Activated naive CD4-positive, alpha-beta T cell treated with anti-CD3 and anti-CD28 coated beads, Interleukin-2, amount 50 U/mL, for 16 hours (primary cell): ENCODE results near the gene ASNSD1.
"Not testable (repeated sequence)": the region's sequence is repeated elsewhere in the genome, so short reads cannot be mapped to it uniquely, and the experiment has no call there.

Experiments used
- DNase-seq: peaks from one replicate; pipeline ENCODE4 v3.0.0-alpha.2; 2020

Gene ASNSD1

DNA sequence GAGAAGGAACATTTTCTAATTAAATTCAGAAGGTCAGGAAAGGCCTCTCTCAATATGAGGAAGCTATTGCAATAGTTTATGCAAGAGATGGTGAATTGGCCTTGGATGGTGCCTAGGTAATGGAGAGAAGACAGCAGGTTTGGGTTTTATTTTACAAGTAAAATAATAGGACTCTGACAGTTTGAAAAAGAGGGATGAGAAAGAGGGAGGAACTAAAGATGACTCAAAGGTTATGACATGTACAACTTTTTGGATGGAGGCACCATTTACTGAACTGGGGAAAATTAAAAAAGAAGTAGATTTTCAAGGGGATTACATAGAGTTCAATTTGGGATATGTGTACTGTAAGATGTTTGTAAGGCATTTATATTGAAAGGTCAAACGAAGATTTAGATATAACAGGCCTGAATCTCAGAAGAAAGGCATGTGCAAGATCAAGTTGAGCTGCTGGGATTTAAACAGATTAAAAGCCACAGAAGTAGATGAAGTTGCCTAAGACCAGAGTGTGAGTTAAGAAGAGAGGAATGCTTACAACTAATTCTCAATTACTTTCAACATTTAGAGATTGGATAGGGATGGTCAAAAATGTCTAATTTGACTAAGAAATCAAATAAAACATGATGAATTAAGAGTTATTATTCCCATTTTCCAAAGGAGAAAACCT is 12.3 kb upstream of the ASNSD1 start:
- no peak for DNase-seq

DNA sequence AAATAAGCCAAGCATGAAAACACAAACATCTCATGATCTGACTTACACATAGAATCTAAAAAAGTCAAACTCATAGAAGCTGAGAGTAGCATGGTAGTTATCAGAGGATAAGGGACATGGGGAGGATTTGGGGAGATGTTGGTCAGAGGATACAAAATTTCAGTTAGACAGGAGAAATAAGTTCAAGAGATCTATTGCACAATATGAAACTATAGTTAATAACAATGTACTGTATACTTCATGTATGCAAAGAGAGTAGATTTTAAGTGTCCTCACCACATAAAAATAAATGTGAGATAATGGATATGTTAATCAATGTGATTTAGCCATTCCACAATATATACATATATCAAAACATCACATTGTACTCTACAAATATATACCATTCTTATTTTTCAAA is 10.0 kb upstream of the ASNSD1 start:
- no peak for DNase-seq

GRCh38 chr2:189653464-189653863 is 7.8 kb upstream of the ASNSD1 start:
- not testable (repeated sequence) for DNase-seq

- no peak for DNase-seq
Measured at GRCh38 chr2:189654641-189655040, 6.6 kb upstream of the ASNSD1 start.

DNA sequence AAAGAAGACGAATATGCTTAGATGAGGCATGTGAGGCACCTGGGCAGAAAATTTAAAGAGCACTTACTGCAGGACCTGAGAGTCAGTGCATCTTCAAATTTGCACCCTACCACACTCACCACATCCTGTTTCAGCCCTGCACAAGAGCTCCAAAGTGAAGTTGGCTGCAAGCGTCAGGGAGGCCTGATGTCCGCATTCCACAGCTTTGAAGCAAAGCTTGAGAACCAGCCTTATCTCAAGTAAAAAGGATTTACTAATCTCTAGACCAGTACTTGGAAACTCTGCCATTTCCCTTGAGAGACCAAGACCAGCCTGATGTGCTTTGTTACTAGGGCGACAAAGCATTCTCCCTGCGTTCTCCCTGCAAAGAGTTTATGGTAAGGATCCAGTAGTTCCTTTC is 3.4 kb upstream of the ASNSD1 start:
- DNase-seq: no peak

DNA sequence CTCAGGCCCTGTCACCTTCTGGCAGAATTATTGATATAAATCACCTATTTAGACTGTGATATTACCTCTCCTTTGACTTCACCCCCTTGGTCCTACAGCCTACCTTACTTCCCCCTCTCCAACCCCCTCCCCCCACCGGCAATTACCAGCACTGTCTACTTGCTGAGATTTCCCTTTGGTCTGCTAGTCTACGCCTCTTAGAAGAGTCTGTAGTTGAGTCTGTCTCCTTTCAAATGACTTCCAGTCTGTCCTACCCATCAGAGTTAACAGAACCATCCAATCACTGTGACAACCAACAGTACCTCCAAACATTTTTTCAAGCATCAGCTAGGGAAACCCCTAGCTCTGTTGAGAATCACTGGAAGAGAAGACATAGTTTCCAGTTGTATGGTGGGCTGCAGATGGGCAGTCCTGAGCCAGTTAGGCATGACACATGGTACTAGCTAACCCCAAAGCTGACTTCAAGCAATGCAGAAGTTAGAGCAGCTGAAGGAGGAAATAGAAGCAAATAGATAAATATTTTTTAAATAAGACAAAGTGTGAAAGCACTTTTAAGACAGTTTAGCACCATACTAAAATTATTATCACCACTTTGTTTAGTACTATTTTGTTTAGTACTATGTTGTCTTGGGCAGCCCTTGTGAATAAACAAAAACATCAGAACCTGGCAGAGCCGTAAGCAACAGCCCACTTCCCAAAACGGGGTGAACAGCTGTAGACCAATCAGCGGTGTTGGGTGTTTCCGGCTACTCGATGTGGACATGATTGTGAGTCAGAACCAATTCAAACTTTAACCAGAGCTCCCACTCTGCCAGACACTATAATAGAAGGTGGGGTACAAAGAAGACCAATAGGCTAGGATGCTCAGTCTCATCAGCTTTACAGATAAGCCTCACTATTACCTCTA is 2.7 kb upstream of the ASNSD1 start:
- DNase-seq: no peak

DNA sequence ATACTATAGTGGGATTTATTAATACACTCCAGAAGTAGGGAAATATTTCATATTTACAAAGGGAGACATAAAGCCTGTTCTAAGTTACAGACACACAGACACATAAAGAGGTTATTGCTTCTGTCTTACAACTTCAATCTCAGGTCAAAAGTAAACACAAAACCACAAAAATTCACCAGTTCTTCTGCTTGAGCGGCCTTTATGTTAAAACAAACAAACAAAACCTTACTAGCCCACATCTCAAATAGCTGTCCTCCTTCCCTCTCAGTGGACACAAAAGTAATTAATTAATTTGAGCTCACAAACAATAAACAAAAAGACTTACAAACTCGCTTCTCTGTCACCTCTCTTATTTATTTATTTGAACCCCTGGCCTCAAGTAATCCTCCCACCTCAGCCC is 1.5 kb upstream of the ASNSD1 start:
- no peak for DNase-seq

GRCh38 chr2:189660803-189661147 is 484 bp upstream of the ASNSD1 start:
- DNase-seq: no peak

DNA sequence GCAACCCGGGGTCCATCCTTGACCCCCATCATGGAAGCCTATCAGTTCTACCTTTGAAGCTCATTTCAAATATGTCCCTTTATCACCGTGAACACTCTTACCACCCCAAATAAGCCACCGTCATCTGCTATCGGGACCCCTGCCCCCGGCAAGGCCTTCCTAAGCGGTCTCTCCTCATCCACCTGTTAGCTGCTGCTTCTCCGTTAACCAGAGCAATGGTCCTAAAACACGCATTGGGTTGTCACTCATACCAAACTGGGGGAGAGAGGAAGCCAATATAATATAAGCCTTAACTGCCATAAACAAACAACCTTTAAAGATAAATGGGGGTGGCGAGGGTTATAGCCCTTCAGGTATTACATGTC is 680 bp downstream of the ASNSD1 start:
- no peak for DNase-seq

DNA sequence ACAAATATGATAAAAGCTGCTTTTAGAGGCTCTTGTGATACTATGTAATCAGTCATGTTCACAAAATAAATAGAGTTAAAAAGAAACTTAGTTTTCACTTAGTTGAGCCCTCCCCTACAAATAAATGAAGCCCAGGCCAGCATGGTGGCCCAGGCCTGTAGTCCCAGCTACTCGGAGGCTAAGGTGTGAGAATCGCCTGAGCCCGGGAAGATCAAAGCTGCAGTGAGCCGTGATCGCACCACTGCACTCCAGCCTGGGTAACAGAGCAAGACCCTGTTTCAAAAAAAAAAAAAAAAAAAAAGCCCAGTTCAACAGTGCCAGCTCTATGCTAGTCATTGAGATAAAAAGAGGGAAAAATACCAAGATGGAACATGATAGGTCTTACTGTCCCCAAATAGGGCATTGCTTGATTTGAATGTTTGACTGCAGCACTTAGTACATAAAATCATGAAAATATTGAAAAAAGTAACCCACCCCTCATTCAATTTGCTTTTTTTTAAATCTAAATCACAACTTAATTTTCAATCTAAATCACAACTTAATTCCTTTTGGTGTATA is 1.5 kb downstream of the ASNSD1 start:
- no peak for DNase-seq

DNA sequence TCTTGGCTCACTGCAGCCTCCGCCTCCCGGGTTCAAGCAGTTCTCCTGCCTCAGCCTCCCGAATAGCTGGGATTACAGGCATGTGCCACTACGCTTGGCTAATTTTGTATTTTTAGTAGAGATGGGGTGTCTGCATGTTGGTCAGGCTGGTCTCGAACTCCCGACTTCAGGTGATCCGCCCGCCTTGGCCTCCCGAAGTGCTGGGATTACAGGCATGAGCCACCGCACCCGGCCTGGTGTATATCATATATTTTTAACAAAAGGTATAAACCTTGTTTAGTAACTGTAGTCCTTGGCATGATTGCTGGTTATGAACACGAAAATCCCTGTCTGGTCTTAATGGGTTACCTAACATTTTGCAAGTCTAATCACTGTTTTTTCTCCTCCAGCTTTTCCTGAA is 2.1 kb downstream of the ASNSD1 start:
- DNase-seq: not testable (repeated sequence)

DNA sequence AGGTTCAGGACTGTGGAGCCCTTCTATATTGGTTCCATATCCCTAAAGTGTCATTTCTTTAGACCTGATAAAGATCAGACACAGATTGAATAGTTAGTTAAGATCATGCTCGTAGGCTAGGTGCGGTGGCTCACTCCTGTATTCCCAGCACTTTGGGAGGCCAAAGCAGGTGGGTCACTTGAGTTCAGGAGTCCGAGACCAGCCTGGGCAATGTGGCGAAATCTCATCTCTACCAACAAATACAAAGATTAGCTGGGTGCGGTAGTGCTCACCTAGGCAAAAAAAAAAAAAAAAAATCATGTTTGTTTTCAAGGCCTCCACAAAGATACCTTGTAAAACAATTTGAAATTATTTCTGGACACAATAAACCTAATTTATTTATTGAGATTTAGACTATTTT is 8.7 kb downstream of the ASNSD1 start:
- DNase-seq: no peak

DNA sequence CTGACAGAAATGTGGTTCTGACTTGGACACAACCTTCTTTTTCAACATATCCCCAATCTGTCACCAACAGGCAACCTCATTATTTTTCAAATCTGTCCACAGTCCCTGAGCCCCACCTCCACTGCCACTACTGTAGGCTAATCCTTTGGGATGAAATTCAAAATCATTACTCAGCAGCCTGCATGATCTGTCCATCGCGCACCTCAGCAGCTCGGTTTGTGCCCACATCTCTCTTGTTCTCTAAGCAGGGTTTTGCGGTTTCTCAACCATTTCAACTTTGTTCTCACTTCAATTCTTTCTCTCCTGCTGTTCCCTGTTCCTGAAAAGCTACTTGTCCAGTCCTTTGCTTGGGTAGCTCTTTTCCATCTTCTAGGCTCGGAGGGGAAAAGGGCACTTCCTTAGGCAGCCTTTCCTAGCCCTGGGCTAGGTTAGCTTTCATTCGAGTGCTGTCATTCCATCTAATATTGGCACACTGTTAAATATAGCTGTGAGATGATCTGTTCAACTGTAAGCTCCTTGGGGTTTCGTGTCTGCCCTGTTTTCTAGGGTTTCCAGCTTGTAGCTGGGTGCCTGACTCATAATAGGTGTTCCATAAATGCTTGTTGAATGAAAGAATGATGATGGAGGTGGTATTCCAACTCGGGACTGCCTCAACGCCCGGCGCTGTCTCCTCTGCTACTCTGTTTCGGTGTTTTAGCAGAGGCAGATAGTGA is 12.6 kb downstream of the ASNSD1 start:
- no peak for DNase-seq

- DNase-seq: peak; percentile 82
Measured at GRCh38 chr2:189674374-189675112, 13.3 kb downstream of the ASNSD1 start, which contains the start of gene ANKAR. Gene ANKAR (plus strand): TSS chr2:189674670. CDS start chr2:189676491, 1,821 bp downstream.

GRCh38 chr2:189676471-189676870 is 15.2 kb downstream of the ASNSD1 start:
- no peak for DNase-seq

GRCh38 chr2:189679226-189679625 is 18.0 kb downstream of the ASNSD1 start:
- DNase-seq: no peak

- no peak for DNase-seq
Measured at GRCh38 chr2:189681203-189681602, 19.9 kb downstream of the ASNSD1 start.

- no peak for DNase-seq
Measured at GRCh38 chr2:189681903-189682302, 20.6 kb downstream of the ASNSD1 start.

DNA sequence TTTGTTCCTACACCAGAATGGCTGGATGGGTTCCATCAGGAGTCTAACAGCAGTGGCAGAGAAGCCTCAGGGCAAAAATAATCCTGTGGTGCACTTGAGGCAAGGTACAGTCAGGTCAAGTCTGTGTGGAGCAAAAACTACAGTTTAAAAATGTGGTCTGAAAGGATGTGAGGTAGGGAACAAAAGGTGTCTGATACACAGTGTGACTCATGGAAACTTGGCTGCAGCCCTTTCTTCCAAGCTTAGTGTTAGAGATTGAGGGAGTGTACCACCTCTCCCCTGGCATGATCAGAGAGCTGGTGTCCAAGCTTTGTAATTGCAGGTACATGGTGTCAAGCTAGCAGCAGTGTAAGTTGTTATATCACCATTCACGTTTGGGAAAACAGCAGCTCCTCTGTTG is 22.1 kb downstream of the ASNSD1 start:
- DNase-seq: no peak

DNA sequence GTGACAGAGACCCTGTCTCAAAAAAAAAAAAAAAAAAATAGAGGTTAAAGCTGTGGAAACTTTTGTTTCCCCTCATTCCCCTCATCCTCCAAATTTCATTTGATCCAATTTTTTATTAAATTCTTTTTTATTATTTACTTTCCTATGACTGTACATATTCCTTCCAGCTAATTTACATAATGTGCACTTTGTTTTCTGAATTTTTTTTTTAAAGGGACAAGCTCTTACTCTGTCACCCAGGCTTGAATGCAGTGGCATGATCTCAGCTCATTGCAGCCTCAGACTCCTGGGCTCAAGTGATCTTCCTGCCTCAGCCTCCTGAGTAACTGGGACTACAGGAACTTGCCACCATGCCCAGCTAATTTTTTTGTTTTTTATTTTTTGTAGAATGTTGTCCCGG is 23.6 kb downstream of the ASNSD1 start:
- no peak for DNase-seq

DNA sequence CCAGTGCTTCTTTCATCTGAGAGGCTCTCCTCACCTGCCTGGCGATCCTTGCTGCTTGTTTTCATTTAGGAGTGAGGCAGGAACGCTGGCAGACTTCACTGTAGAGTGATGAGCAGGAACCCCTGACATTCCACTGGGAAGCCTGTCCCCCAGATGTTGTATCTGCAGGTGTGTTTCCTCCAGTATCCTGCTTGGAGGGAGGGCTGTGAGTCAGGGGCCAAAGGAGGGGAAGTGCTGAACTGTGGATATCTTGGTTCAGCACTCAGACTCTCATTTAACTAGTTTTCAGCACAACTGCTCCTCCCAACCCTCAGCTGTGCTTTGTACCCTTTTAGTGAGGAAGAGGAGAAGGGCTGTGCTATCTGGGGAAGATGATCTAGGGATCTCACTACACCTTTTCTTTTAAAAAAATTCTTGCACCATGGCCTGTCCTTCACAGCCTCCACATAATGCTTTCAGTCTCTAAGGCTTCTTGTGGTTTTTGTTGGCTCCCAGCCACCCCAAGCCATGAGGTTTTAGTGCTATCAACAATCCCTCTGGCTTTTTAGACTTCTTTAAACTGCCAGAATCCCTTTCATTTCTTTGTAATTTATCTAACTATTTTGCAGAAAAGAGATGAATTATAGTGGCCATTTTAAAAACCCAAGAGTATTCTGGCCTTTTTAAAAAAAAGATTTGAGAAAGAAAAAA is 24.4 kb downstream of the ASNSD1 start:
- DNase-seq: no peak

DNA sequence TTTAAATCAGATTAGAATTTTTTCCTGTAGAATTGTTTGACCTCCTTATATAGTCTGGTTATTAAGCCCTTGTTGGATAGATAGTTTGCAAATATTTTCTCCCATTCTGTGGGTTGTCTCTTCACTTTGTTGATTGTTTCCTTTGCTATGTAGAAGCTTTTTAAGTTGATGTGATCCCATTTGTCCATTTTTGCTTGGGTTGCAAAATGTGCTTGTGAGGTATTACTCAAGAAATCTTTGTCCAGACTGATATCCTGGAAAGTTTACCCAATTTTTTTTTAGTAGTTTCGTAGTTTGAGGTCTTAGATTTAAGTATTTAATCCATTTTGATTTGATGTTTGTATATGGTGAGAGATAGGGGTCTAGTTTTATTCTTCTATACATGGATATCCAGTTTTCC is 26.5 kb downstream of the ASNSD1 start:
- DNase-seq: not testable (repeated sequence)
